Myocyte (in vitro differentiated cells): ENCODE results near the gene EXOC6. TPM values are rescaled to one million over a fixed set of nuclear protein-coding genes. Genes with fewer than 3 reads are reported as not detected.

Source experiments
- DNase-seq: peaks from one replicate; pipeline ENCODE4 v3.0.0-alpha.2; 2012; ENCODE audit warnings: low read depth
- total RNA-seq: library from RNA; depleted of rRNA; stranded (reverse); fragments of >200 nt; gene quantifications from 2 replicates; pipeline ENCODE4 v1.2.3, GENCODE V29; 2014

EXOC6 gene
- total RNA-seq, 1 donor from 2014 or later, result 40.7 TPM

DNA sequence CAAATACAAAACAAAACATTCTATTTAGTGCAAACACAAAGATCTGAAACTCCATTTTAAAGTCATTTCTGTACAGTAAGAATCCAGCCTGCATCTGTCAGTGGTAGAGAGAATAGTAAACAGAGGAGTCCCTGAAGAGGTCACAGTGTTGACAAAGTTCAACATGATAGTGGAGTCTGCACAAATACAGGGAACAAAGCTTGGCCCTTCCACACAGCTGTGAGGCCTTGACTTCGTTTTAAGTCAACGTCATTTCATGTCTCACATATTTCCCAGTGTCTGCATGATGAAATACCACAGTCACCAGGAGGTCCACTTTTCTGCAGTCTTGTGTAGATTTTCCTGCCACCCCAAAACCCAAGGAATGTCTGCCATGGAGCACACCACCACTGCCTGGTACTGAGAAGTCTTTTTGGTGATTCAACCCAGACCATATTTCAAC lies 258.3 kb downstream of the EXOC6 start:
- no peak for DNase-seq

Other genes starting within 250 kb of the EXOC6 start
- gene HHEX, start 158.6 kb upstream of the EXOC6 start, total RNA-seq, result 0.11 and 0.16 TPM in 2 replicates
- gene CYP26C1, start 212.3 kb downstream of the EXOC6 start, total RNA-seq, result 0.10 TPM in 1 of 2 replicates, not detected in the other
- gene CYP26A1, start 225.4 kb downstream of the EXOC6 start, total RNA-seq, result not detected in 2 replicates